Liver (tissue), 9 donors: ENCODE data around the gene SPATS2. TPM values are rescaled to one million over a fixed set of nuclear protein-coding genes. Genes with fewer than 3 reads are reported as not detected.

ENCODE experiments used
- DNase-seq: peaks from one replicate; pipeline ENCODE4 v3.0.0-alpha.2; 2017; ENCODE audit warnings: low spot score
- H3K27ac ChIP-seq, 2 donors: one replicate each; pipeline ENCODE4 v1.7.0; 2013; ENCODE audit warnings: inconsistent platforms in 2 of 2, low read length in 2 of 2, control low read depth in 1 of 2, low read depth in 1 of 2, mild to moderate bottlenecking in 1 of 2
- H3K27me3 ChIP-seq, 4 donors: one replicate each; pipeline versions ENCODE4 v1.6.1 to v1.7.0; 2013; ENCODE audit warnings: low read length in 3 of 4, inconsistent platforms in 1 of 4, mild to moderate bottlenecking in 1 of 4, moderate library complexity in 1 of 4; ENCODE audit not compliant: control insufficient read depth in 4 of 4, insufficient read depth in 4 of 4
- H3K36me3 ChIP-seq, 4 donors: one replicate each; pipeline versions ENCODE4 v1.6.1 to v1.7.0; 2013; ENCODE audit warnings: low read length in 3 of 4, mild to moderate bottlenecking in 3 of 4, low read depth in 1 of 4, moderate library complexity in 1 of 4; ENCODE audit not compliant: control insufficient read depth in 4 of 4, insufficient read depth in 3 of 4
- H3K4me1 ChIP-seq, 4 donors: one replicate each; pipeline versions ENCODE4 v1.6.1 to v1.7.0; 2013; ENCODE audit warnings: low read length in 3 of 4, mild to moderate bottlenecking in 3 of 4, moderate library complexity in 1 of 4; ENCODE audit not compliant: control insufficient read depth in 4 of 4, insufficient read depth in 4 of 4
- H3K4me3 ChIP-seq, 3 donors: one replicate each; pipeline versions ENCODE4 v1.6.1 to v1.7.0; 2013; ENCODE audit warnings: low read length in 3 of 3, control low read depth in 1 of 3, low read depth in 1 of 3, mild to moderate bottlenecking in 1 of 3
- H3K9ac ChIP-seq, 2 donors: one replicate each; pipeline ENCODE4 v1.7.0; 2013; ENCODE audit warnings: low read length in 2 of 2, mild to moderate bottlenecking in 2 of 2, moderate library complexity in 2 of 2, control low read depth in 1 of 2, low read depth in 1 of 2
- H3K9me3 ChIP-seq, 4 donors: one replicate each; pipeline versions ENCODE4 v1.6.1 to v1.7.0; 2013; ENCODE audit warnings: low read length in 3 of 4; ENCODE audit not compliant: control insufficient read depth in 4 of 4
- ATF3 ChIP-seq: IDR thresholded peaks from 2 replicates; pipeline ENCODE4 v1.6.1; 2016; ENCODE audit warnings: antibody characterized with exemption
- CTCF ChIP-seq: fragments of 150-350 bp; IDR thresholded peaks from 2 replicates; pipeline ENCODE4 v1.5.1; 2017; ENCODE audit warnings: improper control_type of control experiment, low read depth, low read length; ENCODE audit not compliant: missing input control
- EGR1 ChIP-seq, 2 donors: IDR thresholded peaks; 2 replicates each; pipeline ENCODE4 v1.6.1; 2016 to 2018; ENCODE audit warnings: antibody characterized with exemption in 2 of 2, low read depth in 2 of 2
- FOXA1 ChIP-seq: IDR thresholded peaks from 2 replicates; pipeline ENCODE4 v1.6.1; 2016; ENCODE audit warnings: antibody characterized with exemption
- FOXA2 ChIP-seq: IDR thresholded peaks from 2 replicates; pipeline ENCODE4 v1.6.1; 2016; ENCODE audit warnings: antibody characterized with exemption
- GABPA ChIP-seq, 2 donors: IDR thresholded peaks in 1 of 2; conservative IDR thresholded peaks in 1 of 2; 2 replicates each; pipeline ENCODE4 v1.6.1; 2016; ENCODE audit warnings: antibody characterized with exemption in 2 of 2, mild to moderate bottlenecking in 1 of 2, moderate library complexity in 1 of 2
- HNF4G ChIP-seq: IDR thresholded peaks from 2 replicates; pipeline ENCODE4 v1.6.1; 2016; ENCODE audit warnings: antibody characterized with exemption
- JUND ChIP-seq, 2 donors: IDR thresholded peaks; 2 replicates each; pipeline ENCODE4 v1.6.1; 2016; ENCODE audit warnings: antibody characterized with exemption in 2 of 2
- MAX ChIP-seq: IDR thresholded peaks from 2 replicates; pipeline ENCODE4 v1.6.1; 2016; ENCODE audit warnings: antibody characterized with exemption
- NR2F2 ChIP-seq: IDR thresholded peaks from 2 replicates; pipeline ENCODE4 v1.6.1; 2016; ENCODE audit warnings: antibody characterized with exemption
- RAD21 ChIP-seq, 2 donors: IDR thresholded peaks; 2 replicates each; pipeline ENCODE4 v1.6.1; 2016; ENCODE audit warnings: antibody characterized with exemption in 2 of 2, mild to moderate bottlenecking in 2 of 2
- REST ChIP-seq: IDR thresholded peaks from 2 replicates; pipeline ENCODE4 v1.6.1; 2016; ENCODE audit warnings: antibody characterized with exemption, mild to moderate bottlenecking
- RXRA ChIP-seq, 2 donors: IDR thresholded peaks; 2 replicates each; pipeline ENCODE4 v1.6.1; 2017 to 2018; ENCODE audit warnings: antibody characterized with exemption in 2 of 2, mild to moderate bottlenecking in 1 of 2
- SP1 ChIP-seq: IDR thresholded peaks from 2 replicates; pipeline ENCODE4 v1.6.1; 2018; ENCODE audit warnings: antibody characterized with exemption, mild to moderate bottlenecking
- TAF1 ChIP-seq: conservative IDR thresholded peaks from 2 replicates; pipeline ENCODE4 v1.6.1; 2016; ENCODE audit warnings: antibody characterized with exemption, mild to moderate bottlenecking
- YY1 ChIP-seq: IDR thresholded peaks from 2 replicates; pipeline ENCODE4 v1.6.1; 2016; ENCODE audit warnings: antibody characterized with exemption, mild to moderate bottlenecking
- ZBTB33 ChIP-seq: IDR thresholded peaks from 2 replicates; pipeline ENCODE4 v1.6.1; 2016; ENCODE audit warnings: antibody characterized with exemption
- WGBS: extraction: QIAGEN DNeasy Blood & Tissue Kit; methylation state at CpG from one replicate; pipeline ENCODE4 v1.1.7; 2013; 5-methylcytosine and 5-hydroxymethylcytosine counted together
- polyA plus RNA-seq, 2 donors: library from polyadenylated mRNA; stranded (reverse) in 1 of 2; unstranded in 1 of 2; fragments of 200-250 nt in 1 of 2; fragments of >200 nt in 1 of 2; fragmentation: Nextera tagmentation in 1 of 2; extraction: Ambion mirVana in 1 of 2; gene quantifications; one replicate each; pipeline versions ENCODE4 v1.2.1 to v1.2.3, GENCODE V29; 2013 to 2015
- total RNA-seq, 2 donors: library from RNA; depleted of rRNA; stranded (reverse); fragments of >200 nt; gene quantifications; one replicate each; pipeline ENCODE4 v1.2.3, GENCODE V29; 2014
- donor health status: healthy.
- donor health status: healthy.
- donor health status: healthy.
- donor health status: healthy.
- donor health status: healthy.

The SPATS2 gene
- total and polyA plus RNA-seq, 4 donors, result 2.4 to 5.2 (median 4.5) TPM

- TF ChIP-seq EGR1 (IDR thresholded peaks at IDR 0.05; ENCODE audit: low read depth in 2 of 2) (no peak), HNF4G (no peak), GABPA (IDR thresholded peaks at IDR 0.05 in 1 of 2, conservative IDR thresholded peaks at IDR 0.05 in 1 of 2) (no peak), SP1 (no peak), REST (no peak), TAF1 (no peak), ATF3 (no peak), YY1 (no peak), RAD21 (IDR thresholded peaks at IDR 0.05) (no peak), CTCF (no peak), JUND (IDR thresholded peaks at IDR 0.05) (no peak), ZBTB33 (no peak), FOXA1 (no peak), RXRA (IDR thresholded peaks at IDR 0.05) (no peak), NR2F2 (no peak), MAX (no peak)
- H3K27ac ChIP-seq, result no peak overlapping the region
- H3K36me3 ChIP-seq, result no peaks in the 10 kb centered on the region
- DNase-seq, result no peak
- WGBS, result 97% methylated on average over 6 of the region's 6 CpGs
- peaks cover 2 to 15% (median 5%) of the 10 kb centered on the region in 4 donors for H3K4me1 ChIP-seq
- H3K9me3 ChIP-seq, result no peaks in the 10 kb centered on the region
- no peak overlapping the region for H3K4me3 ChIP-seq
- no peaks in the 10 kb centered on the region for H3K27me3 ChIP-seq
- H3K9ac ChIP-seq, result no peak overlapping the region
Measured at GRCh38 chr12:49370539-49370938, 3.3 kb downstream of the SPATS2 start.

- Histone ChIP-seq H3K4me3 (no peak overlapping the region), H3K27me3 (no peaks in the 10 kb centered on the region), H3K36me3 (no peaks in the 10 kb centered on the region), H3K27ac (no peak overlapping the region), H3K4me1 (no peaks in the 10 kb centered on the region), H3K9me3 (no peaks in the 10 kb centered on the region), H3K9ac (no peak overlapping the region)
- DNase-seq, result no peak
- TF ChIP-seq SP1, result no peak
- TF ChIP-seq ZBTB33, result no peak
- TF ChIP-seq RXRA (IDR thresholded peaks at IDR 0.05), result no peak
- no peak for TF ChIP-seq GABPA (IDR thresholded peaks at IDR 0.05 in 1 of 2, conservative IDR thresholded peaks at IDR 0.05 in 1 of 2)
- no peak for TF ChIP-seq CTCF
- no peak for TF ChIP-seq EGR1 (IDR thresholded peaks at IDR 0.05; ENCODE audit: low read depth in 2 of 2)
- no peak for TF ChIP-seq FOXA2
- no peak for TF ChIP-seq TAF1
- TF ChIP-seq JUND (IDR thresholded peaks at IDR 0.05), result no peak
- WGBS, result 92% methylated on average over 1 of the region's 1 CpG
Measured at GRCh38 chr12:49375406-49375805, 8.1 kb downstream of the SPATS2 start.
